DMS153 treated with DMSO at 0.1 percent for 48 hours (cell line): ENCODE results near the gene NUDT5.
"Not testable (repeated sequence)": the region's sequence is repeated elsewhere in the genome, so short reads cannot be mapped to it uniquely, and the experiment has no call there.

ENCODE experiments used
- DNase-seq: peaks from one replicate; lab custom pipeline; 2025; ENCODE audit not compliant: unreplicated experiment; lab: John Stamatoyannopoulos, UW

The NUDT5 gene

DNA sequence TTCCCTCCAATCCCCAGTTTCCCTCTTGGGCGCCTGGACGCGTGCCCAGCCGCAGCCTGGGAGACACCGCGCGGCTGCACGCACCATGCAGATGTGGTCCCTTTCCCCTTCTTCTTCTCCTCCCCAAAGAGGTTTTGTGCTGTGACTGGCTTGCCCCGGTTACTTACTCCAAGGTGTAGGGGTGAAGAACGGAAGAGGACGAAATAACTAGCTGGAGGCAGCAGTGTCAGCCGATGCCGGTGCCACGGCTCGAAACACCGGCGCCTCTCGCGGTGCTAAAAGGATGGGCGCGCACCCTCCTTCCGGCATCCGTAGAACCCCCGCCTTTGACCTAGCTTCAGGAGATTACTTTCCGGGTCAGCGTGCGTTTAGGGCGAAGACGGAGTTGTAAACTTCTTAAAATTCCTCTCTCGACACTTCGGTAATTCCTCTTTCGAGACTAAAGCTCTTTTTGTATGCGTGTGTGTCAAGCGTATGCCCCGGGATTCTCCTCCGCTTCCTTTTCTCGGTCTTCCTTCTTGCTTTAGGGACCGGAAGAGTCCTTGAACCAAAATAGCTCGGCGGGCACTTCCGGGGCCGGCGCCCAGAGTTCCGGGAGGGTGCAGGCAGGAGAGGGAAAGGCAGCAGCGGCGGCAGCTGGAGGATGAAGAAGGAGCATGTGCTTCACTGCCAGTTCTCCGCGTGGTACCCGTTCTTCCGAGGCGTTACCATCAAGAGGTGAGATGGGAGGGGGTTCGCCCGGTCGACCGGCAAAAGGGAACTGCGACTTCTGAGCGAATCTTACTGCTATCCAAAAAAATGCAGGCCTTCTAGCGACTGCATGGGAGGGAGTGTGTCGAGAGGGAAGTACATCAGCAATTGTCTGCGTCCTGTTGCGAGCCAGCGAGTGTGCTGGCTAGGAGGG lies at the start of gene NUDT5, which contains the start of gene CDC123:
TSS of gene NUDT5 (minus strand) at position 289 of the 904 bp plus-strand sequence. CDS start 9,600 bp downstream, outside the sequence.
TSS of gene CDC123 (plus strand) at position 586 of the 904 bp plus-strand sequence. CDS start at position 644, 58 bp downstream.
- peak; percentile 48 for DNase-seq

DNA sequence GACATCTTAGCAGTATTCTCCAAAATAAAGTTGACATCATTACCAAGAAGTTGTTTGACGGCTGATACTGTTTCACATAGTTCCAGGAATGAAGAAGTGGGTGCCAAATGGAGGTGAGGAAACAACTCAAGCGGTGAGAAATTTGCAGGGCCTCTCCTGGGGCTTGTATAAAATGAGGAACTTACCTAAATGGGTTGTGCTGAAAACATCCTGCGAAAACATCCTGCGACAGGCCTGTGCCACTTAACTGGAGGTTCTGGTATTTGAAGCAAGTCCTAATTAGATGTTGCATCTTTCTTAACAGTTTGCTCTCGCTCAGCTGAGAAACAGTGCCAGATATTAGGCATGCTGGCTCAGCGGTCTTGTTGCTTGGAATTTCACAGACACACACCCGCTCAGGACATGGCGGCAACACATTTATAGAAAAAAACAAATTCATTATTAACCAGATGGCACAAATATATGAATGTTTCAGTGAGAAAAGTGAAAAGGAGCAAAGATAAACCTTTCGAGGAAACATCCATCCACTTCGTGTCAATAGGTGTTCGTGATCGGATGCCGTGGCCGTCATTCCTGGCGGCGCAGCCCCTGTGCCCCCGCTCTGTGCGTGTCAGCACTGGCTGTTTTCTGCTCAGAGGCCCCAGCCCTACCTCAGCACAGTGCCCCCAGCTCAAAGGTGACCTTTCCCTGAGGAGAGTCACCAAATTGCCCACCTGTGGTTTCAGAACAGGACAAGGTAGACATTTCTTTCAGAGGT lies 48.4 kb upstream of the NUDT5 start:
- DNase-seq: no peak

DNA sequence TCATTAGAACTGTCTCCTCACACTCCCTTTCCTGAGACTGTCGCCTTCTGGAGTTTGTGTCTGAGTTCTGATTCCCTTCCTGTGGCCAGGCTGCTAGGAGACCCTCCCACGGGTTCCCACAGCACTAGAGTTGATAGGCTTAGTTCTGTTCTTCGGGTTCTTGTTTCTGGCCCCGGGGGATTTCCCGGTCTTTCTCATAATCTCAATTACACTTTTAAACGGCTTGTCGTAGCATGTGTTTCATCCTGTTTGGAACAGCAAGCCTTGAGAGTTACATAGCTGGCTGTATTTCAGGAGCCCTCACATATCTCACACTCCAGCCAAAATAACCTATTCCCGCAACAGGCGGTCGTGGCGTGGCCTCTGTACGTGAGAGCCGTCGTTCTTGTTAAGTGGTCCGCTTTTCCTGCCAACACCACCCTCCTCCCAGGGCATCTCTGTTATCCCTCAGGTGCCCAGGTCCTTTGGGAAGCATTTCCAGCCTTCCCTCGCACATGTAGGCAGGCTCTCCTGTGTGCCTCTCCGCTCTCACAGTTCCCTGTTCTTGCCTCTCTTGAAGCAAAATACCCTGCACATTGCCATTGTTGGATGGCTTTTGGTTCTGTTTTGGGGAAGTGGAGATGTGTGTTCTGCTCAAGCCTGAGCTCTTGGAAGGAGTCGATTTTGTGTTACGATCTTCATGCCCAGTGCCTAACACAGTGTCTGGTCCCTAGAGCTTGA lies 46.3 kb upstream of the NUDT5 start:
- DNase-seq: no peak

DNA sequence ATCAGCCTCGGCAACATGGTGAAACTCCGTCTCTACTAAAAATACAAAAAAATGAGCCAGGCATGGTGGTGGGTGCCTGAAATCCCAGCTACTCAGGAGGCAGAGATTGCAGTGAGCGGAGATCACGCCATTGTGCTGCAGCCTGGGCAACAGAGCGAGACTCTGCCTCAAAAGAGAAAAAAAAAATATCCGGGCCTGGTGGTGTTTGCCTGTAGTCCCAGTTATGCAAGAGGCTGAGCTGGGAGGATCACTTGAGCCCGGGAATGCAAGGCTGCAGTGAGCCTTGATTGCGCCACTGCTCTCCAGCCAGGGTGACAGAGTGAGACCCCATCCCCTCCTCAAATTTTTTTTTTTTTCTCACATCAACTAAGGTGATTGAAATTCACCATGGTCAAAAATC lies 43.1 kb upstream of the NUDT5 start:
- no peak for DNase-seq

DNA sequence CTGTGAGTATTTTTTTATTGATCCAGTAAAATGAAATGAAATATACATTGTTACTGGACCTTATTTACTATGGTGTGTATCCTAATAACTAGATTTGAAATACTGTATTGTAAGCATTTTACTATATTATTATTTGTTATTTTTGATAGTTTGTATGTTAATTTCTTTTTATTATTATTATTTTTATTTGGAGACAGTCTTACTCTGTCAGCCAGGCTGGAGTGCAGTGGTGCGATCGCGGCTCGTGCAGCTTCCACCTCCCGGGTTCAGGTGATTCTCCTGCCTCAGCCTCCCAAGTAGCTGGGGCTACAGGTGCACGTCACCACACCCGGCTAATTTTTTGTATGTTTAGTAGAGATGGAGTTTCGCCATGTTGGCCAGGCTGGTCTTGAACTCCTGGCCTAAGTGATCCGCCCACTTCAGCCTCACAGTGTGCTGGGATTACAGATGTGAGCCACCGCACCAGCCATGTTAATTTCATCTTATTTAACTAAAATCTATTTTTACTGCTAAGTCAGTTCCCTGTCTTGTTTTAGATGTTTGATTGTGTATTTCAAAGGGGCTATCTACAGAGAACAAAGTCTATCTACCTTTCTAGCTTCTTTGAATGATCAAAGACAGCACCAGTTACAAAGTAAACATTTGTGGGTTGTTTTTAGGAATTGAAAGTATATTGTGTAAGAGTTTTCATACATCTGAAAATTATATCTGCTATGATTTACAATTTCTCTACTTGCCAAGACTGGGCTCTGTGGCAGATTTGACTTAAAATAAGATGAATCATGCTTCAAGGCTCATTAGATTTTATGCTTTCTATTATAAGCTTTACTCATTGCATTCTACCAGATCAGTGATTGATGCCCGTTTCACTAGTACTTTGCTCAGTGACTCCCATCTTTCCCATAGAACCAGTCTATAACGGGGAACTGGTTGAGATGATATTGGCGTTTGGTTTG lies 41.9 kb upstream of the NUDT5 start:
- DNase-seq: no peak

DNA sequence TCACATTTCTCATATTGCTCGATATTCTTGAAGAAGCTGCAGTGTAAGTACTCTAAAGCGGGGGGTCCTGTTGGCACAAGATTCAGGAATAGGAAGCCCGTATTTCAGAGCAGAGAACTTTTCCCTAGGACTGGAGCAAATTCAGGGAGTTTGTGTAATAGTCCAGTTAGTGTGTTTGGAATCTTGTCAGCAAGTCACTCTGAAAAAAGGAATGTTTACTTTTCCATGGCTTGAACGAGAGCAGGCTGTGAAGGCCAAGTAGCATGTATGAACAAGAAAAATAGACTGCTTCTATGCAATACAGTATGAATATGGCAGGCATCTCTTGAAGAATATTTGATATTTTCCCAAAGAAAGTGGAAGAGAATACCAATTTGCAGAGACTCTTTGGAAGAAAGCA lies 40.1 kb upstream of the NUDT5 start:
- no peak for DNase-seq

DNA sequence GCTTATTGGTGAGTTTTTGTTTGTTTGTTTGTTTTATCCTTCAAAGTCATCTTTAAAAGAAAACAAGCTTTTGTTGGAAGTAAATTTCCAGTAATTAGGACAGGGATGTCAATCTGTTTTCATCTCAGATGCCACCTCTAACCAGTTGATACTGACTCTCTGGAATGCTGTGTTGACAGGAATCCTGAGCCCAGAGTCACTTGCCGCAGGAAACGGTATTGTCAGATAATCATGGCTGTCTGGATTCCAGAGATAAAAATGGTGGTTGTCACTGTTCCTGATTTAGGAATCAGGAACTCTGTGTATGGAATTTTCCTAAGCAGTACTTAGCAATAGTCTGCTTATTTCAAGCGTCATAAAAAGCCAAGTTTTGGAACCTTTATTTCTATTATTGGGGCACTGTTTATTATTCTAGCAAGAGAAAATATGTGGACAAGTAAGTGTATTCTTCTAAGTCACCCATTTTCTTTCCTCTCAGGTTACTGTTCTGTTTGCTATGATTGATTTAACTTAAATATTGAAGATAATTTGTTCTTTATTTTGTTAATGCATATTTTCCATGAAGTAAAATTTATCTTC lies 39.5 kb upstream of the NUDT5 start:
- no peak for DNase-seq

DNA sequence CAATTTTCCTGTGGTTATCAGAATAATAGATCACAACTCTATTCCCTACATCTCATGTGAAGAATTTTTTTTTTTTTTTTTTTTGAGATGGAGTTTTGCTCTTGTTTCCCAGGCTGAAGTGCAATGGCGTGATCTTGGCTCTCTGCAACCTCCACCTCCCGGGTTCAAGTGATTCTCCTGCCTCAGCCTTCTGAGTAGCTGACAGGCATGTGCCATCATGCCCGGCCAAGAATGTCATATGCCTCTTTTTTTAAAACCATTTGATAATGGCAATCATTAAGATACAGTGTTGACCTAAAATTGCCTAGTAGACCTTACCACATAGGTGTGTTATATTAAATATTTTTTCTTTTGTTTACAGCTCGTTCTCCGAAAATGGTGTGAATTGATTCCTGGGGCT lies 39.0 kb upstream of the NUDT5 start:
- DNase-seq: not testable (repeated sequence)

DNA sequence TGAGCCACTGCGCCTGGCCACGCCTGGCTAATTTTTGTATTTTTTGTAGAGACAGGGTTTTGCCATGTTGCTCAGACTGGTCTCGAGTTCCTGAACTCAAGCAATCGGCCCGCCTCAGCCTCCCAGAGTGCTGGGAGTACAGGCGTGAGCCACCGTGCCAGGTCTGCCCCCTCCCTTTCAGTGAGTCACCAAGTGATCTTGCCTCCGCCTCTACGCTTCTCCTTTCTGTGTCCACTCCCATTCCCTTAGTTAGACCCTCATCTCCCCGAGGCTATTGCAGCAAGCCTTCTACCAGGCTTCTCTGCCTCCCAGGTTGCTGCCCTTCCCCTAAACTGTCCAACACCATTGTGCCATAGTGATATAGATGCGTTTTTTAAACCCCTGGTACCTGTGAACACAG lies 33.2 kb upstream of the NUDT5 start:
- no peak for DNase-seq

DNA sequence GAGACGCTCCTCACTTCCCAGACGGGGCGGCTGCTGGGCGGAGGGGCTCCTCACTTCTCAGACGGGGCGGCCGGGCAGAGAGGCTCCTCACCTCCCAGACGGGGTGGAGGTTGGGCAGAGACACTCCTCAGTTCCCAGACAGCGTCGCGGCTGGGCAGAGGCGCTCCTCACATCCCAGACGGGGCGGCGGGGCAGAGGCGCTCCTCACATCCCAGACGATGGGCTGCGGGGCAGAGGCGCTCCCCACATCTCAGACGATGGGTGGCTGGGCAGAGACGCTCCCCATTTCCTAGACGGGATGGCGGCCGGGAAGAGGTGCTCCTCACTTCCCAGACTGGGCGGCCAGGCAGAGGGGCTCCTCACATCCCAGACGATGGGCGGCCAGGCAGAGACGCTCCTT lies 30.7 kb upstream of the NUDT5 start:
- not testable (repeated sequence) for DNase-seq

DNA sequence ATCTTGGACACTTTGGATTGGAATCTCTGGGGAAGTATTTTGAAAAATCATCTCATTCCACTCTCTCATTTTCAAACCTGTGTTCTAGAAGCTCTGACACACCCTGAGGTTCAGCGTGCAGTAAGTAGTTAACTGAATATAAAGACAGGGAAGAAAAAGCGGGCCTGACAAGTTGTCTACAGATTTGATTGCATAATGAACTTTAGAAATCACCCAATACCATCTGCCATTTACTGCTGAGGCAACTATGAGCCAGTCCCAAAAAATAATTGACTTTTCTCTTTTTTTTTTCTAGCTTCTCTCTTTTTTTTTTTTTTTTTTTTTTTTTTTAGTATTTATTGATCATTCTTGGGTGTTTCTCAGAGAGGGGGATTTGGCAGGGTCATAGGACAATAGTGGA lies 29.8 kb upstream of the NUDT5 start:
- no peak for DNase-seq

DNA sequence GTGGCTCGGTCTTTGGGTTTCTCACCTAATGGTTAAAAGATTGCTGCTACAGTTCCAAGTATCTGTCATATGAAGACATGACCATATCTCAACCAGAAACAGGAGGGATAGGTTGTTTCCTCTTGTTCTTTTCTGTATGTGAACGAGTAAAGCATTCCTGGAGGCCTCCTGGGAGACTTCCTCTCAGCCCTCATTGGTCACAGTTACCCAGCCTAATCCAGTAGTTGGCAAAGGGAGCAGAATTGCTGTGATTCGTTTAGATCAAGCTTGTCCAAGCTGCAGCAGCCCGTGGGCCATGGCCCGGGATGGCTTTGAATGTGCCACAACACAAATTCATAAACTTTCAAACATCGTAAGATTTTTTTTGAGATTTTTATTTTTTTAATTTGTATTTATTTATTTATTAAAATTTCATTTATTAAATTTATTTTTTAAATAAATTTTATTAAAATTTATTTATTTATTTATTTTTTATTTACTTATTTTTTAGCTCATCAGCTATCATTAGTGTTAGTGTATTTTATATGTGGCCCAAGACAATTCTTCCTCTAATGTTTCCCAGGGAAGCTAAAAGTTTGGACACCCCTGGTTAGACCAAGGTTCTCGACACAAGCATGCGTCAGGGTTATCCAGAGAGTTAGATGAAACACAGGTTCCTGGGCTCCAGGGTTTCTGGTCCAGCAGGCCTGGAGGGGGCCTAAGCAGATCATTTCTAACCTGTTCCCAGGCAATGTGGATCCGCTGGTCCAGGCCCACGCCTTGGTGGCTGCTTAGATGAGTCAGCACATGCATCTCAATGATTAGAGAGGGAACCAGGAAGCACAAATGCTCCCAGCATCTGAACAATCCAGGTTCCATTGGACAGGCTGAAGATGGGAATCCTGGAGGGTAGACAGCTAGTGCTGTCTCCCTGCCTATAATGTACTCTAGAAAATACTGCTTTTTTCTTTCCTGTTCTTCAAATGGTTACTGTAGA lies 25.9 kb upstream of the NUDT5 start:
- no peak for DNase-seq

DNA sequence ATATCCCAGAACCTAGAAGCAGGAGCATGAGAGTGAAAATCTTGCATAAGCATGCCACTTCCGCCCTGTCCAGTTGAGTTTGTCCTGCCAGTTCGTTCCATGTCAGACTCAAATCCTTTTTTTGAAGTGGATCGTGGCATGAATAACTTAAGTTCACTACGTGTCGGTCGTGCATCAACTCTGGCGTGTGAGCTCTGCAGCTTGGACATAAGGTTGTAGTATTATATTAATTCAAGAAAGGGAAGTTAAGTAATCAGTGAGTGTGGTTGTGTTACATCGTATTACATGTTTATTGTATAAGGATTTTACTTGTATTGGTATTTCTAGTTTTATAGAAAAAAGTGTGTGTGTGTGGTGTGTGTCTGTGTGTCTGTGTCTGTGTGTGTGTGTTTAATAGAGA lies 23.3 kb upstream of the NUDT5 start:
- DNase-seq: no peak

DNA sequence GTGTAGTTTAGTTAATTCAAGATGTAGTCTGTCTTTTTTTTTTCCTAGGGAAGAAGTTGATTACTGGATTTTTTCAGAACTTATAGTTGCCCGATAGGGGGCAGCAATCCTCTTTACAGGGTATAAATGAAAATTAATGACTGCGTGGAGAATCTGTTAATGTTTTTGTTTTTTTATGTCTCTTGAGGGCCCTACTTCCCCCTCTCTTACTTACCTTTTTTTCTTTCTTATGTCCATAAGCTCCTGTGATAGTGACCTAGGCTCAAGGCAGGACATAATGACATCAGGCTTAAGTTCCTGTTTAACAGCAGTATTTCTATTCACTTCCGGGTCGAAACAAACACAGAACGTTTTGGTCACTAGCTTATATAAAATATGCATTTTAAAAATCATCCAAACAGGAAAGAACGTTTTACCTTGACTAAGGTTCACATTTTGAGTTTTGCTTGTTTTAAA lies 19.1 kb upstream of the NUDT5 start:
- DNase-seq: peak; percentile 9

DNA sequence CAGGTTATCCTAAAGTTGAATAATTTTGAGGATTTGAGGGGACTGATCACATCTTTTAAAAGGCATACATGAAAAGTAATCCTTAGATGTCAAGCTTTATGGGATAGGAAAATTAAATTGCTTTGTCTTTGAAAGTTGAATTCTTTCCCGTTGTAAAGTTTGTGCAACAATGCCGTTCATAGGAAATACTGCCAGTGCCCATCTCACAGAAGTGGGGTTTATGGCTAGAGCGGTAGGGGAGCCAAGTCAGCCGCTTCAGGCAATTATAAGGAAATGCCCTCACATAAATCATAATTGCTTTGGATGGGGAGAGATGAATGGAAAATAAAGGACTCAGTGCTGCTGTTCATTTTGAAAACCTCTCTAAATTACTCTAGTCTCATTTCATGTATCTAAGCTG lies 18.4 kb upstream of the NUDT5 start:
- DNase-seq: no peak

DNA sequence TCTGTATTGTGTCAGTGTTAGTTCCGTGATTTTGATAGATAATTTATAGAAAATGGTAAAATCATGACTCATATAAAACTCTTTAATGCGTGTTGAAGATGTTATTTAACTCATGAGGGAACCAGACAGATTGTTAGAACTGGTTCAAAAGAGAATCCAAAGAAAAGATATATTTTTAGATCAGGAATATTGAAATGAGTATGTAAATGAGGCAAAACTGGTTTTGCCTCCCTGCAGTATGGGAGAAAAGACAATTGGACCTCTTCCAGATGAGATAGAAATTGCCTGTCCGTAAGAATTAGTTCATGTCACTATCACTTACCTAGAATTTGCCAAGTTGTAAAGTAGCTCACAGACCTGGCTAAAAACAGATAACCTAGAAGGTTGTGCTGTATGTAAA lies 17.9 kb upstream of the NUDT5 start:
- no peak for DNase-seq

DNA sequence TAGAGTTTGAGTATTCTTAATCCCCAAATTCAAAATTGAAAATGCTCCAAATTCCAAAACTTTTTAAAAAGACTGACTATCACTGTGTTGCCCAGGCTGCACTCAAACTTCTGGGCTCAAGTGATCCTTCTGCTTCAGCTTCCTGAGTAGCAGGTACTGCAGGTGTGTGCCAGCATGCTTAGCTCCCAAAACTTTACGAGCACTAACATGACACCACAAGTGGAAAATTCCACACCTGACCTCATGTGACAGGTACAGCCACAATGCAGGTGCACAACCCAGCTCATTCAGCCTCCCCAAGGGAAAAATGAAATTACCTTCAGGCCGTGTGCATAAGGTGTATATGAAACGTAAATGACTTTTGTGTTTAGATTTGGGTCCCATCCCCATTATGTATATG lies 16.8 kb upstream of the NUDT5 start:
- no peak for DNase-seq

DNA sequence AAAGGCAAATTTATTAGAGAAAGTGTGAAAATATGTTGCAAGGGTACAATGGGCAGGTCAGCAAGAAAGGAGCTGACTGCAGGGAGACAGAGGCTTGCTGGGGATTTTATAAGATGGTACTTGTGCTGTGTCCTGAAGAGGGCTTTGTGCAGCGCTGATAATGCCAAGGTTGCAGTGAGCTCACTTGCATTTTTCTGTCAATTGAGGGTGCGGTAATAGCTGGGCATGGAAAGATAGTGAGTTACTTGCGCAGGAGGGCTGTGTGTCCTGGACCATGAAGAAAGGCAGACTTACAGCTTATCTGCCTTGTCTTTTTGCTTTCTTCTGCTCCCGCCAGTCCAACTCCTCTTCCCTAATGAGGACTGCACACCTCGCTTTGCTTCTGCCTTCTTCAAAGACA lies 12.8 kb upstream of the NUDT5 start:
- no peak for DNase-seq

DNA sequence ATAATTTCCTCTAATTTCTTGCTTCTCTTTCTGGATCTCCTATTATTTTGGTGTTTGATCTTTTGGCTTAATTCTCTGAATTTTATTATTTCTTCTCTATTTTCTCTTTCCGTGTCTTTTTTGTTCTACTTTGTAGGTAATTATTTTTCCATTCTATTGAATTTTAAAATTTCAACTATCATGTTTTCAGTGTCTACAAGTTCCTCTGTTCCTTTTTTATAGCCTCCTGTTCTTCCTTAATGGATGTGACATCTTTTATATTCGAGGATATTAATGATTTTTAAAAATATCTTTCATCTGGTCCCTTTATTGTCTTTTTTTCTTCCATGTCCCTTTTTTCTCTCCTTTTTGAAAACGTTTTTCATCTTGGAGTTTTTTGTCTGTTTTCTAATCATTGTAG lies 11.4 kb upstream of the NUDT5 start:
- DNase-seq: no peak
